Endothelial cell (in vitro differentiated cells): Measurements from ENCODE around the gene RBM48. TPM values are rescaled to one million over a fixed set of nuclear protein-coding genes. Genes with fewer than 3 reads are reported as not detected.

Experiments used
- DNase-seq: peaks from one replicate; pipeline ENCODE4 v3.0.0; 2021; ENCODE audit warnings: low spot score
- H3K27ac Mint-ChIP-seq: one replicate; pipeline ENCODE4 v1.8.0; 2021; ENCODE audit warnings: mixed read lengths, inconsistent platforms; ENCODE audit not compliant: unreplicated experiment
- H3K27me3 Mint-ChIP-seq: one replicate; pipeline ENCODE4 v1.8.0; 2021; ENCODE audit warnings: mild to moderate bottlenecking, moderate library complexity, mixed read lengths, inconsistent platforms; ENCODE audit not compliant: unreplicated experiment
- H3K36me3 Mint-ChIP-seq: one replicate; pipeline ENCODE4 v1.8.0; 2021; ENCODE audit warnings: mild to moderate bottlenecking, low read depth, mixed read lengths, inconsistent platforms; ENCODE audit not compliant: unreplicated experiment
- H3K4me1 Mint-ChIP-seq: one replicate; pipeline ENCODE4 v1.8.0; 2021; ENCODE audit warnings: mild to moderate bottlenecking, mixed read lengths, inconsistent platforms; ENCODE audit not compliant: unreplicated experiment
- H3K4me3 Mint-ChIP-seq: one replicate; pipeline ENCODE4 v1.8.0; 2021; ENCODE audit warnings: mild to moderate bottlenecking, mixed read lengths, inconsistent platforms; ENCODE audit not compliant: unreplicated experiment
- H3K9me3 Mint-ChIP-seq: one replicate; pipeline ENCODE4 v1.8.0; 2021; ENCODE audit warnings: mixed read lengths, inconsistent platforms; ENCODE audit not compliant: unreplicated experiment
- CTCF ChIP-seq: fragments of 200-600 bp; sonication (generic); IDR thresholded peaks from one replicate; pipeline ENCODE4 v1.5.0; 2021; ENCODE audit warnings: antibody characterized with exemption; ENCODE audit not compliant: unreplicated experiment
- total RNA-seq: library from RNA; stranded (reverse); fragmentation: NEBNext Ultra II Directional; extraction: Animal tissue kit (Norgen Biotek cat#: 25700); gene quantifications from one replicate; pipeline ENCODE4 v1.2.1, GENCODE V29; 2021; ENCODE audit not compliant: unreplicated experiment

Gene RBM48
- total RNA-seq, 1 donor from 2014 or later, result 17.3 TPM

- Mint-ChIP-seq H3K27ac (no peak overlapping the region), H3K4me3 (no peak overlapping the region), H3K4me1 (no peaks in the 10 kb centered on the region), H3K36me3 (peaks cover 22% of the 10 kb centered on the region), H3K27me3 (peaks cover 1% of the 10 kb centered on the region), H3K9me3 (no peaks in the 10 kb centered on the region)
- DNase-seq, result no peak
- no peak for TF ChIP-seq CTCF
Observed at GRCh38 chr7:92487804-92488203, 40.8 kb upstream of the RBM48 start.

GRCh38 chr7:92489634-92490033, 39.0 kb upstream of the RBM48 start:
- DNase-seq, result no peak
- no peak for TF ChIP-seq CTCF
- Mint-ChIP-seq H3K27ac (no peak overlapping the region), H3K4me1 (no peaks in the 10 kb centered on the region), H3K27me3 (peaks cover 1% of the 10 kb centered on the region), H3K36me3 (peaks cover 22% of the 10 kb centered on the region), H3K9me3 (no peaks in the 10 kb centered on the region), H3K4me3 (no peak overlapping the region)

DNA sequence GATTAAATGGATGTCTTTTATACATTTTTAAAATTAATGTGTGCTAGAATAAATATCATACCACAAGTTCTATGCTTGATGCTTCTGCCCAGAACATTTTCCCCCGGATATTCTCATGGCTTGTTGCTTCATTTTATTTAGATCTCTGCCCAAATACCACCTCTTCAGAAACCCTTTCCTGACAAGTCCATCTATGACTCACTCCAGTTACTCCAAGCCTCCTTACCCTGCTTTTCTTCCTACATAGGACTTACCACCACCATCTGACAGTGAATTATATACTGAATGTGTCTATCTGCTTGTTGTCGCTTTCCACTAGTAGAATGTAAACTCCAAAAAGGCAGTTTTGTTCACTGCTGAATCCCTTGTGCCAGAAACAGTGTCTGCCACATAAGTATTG, 31.7 kb upstream of the RBM48 start:
- no peak for DNase-seq
- Mint-ChIP-seq H3K4me3 (no peak overlapping the region), H3K27me3 (no peaks in the 10 kb centered on the region), H3K36me3 (peaks cover 8% of the 10 kb centered on the region), H3K9me3 (no peaks in the 10 kb centered on the region), H3K27ac (no peak overlapping the region), H3K4me1 (no peaks in the 10 kb centered on the region)
- TF ChIP-seq CTCF, result no peak

GRCh38 chr7:92498557-92498956, 30.0 kb upstream of the RBM48 start:
- Mint-ChIP-seq H3K9me3 (no peaks in the 10 kb centered on the region), H3K4me3 (no peak overlapping the region), H3K4me1 (no peaks in the 10 kb centered on the region), H3K27me3 (no peaks in the 10 kb centered on the region), H3K27ac (no peak overlapping the region), H3K36me3 (peaks cover 8% of the 10 kb centered on the region)
- DNase-seq, result no peak
- TF ChIP-seq CTCF, result no peak

DNA sequence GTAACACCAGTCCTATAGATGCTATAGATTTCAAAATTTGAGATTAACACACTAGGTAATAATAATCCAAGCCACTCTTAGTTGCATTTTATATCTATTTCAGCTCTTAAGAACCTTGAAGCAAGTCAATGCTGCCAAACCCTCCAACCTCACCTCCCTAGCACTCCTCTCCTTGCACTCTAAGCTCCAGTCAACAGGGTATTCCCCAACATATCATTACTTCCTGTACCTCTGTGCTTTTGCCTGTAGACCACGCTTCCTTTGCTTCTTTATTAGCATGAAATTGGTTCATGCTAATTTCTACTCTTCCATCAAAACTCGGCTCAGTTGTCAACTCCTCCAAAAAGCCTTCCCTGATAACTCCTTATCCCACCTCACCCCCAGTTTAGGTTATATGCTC, 24.8 kb upstream of the RBM48 start:
- Mint-ChIP-seq H3K27me3 (no peaks in the 10 kb centered on the region), H3K4me3 (no peak overlapping the region), H3K27ac (no peak overlapping the region), H3K9me3 (no peaks in the 10 kb centered on the region), H3K4me1 (no peaks in the 10 kb centered on the region), H3K36me3 (peaks cover 8% of the 10 kb centered on the region)
- no peak for DNase-seq
- TF ChIP-seq CTCF, result no peak
